Measurements from ENCODE around the gene SYNE2. TPM values are rescaled to one million over a fixed set of nuclear protein-coding genes. Genes with fewer than 3 reads are reported as not detected.

The SYNE2 gene
- total and polyA plus RNA-seq, 4 donors: 12.0 to 79.9 (median 19.5) TPM

- Histone ChIP-seq H3K4me3 (ENCODE audit: low read depth in 1 of 3, low read length in 3 of 3) (no peak overlapping the region), H3K9ac (ENCODE audit: low read depth in 1 of 2, low read length in 2 of 2) (no peak overlapping the region), H3K27ac (ENCODE audit: low read depth in 1 of 2, low read length in 2 of 2) (no peak overlapping the region), H3K27me3 (ENCODE audit: control insufficient read depth in 4 of 4, insufficient read depth in 4 of 4, low read length in 3 of 4) (no peaks in the 10 kb centered on the region), H3K9me3 (ENCODE audit: control insufficient read depth in 4 of 4, low read length in 3 of 4) (no peaks in the 10 kb centered on the region), H3K4me1 (ENCODE audit: control insufficient read depth in 4 of 4, insufficient read depth in 4 of 4, low read length in 3 of 4) (no peaks in the 10 kb centered on the region), H3K36me3 (ENCODE audit: control insufficient read depth in 4 of 4, insufficient read depth in 3 of 4, low read depth in 1 of 4, low read length in 3 of 4) (peaks cover 0 to 12% (median 3%) of the 10 kb centered on the region in 4 donors)
- no peak for DNase-seq (ENCODE audit: low spot score)
- 88% methylated on average over 2 of the region's 2 CpGs for WGBS
- TF ChIP-seq NR2F2 (IDR thresholded peaks at IDR 0.05) (peak; percentile 7), ZBTB33 (IDR thresholded peaks at IDR 0.05) (no peak)
Measured at GRCh38 chr14:63952933-63953437, 100.2 kb downstream of the SYNE2 start.

DNA sequence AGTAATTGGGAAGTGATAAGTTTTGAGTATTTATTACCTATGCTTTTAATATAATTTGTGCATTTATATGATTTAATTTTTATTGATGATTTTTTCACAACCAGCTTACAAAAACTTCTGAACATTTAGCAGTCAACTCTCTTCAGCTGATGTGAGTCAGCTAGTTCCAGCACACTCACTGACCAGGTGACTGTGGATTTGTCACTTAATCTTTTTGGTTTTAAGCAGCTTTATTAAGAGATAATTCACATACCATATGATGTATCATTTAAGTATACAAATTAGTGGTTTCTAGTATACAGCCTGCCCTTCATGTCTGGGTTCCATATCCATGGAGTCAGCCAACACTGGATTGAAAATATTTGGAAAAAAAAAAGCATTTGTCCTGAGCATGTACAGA is 103.5 kb downstream of the SYNE2 start:
- Histone ChIP-seq H3K27ac (ENCODE audit: low read depth in 1 of 2, low read length in 2 of 2) (no peak overlapping the region), H3K9me3 (ENCODE audit: control insufficient read depth in 4 of 4, low read length in 3 of 4) (no peaks in the 10 kb centered on the region), H3K27me3 (ENCODE audit: control insufficient read depth in 4 of 4, insufficient read depth in 4 of 4, low read length in 3 of 4) (no peaks in the 10 kb centered on the region), H3K9ac (ENCODE audit: low read depth in 1 of 2, low read length in 2 of 2) (no peak overlapping the region), H3K4me1 (ENCODE audit: control insufficient read depth in 4 of 4, insufficient read depth in 4 of 4, low read length in 3 of 4) (no peaks in the 10 kb centered on the region), H3K4me3 (ENCODE audit: low read depth in 1 of 3, low read length in 3 of 3) (no peak overlapping the region), H3K36me3 (ENCODE audit: control insufficient read depth in 4 of 4, insufficient read depth in 3 of 4, low read depth in 1 of 4, low read length in 3 of 4) (peaks cover 0 to 2% (median 2%) of the 10 kb centered on the region in 4 donors)
- DNase-seq (ENCODE audit: low spot score): no peak
- TF ChIP-seq REST (IDR thresholded peaks at IDR 0.05) (no peak), YY1 (IDR thresholded peaks at IDR 0.05) (no peak), CTCF (IDR thresholded peaks at IDR 0.05; ENCODE audit: low read depth, low read length, missing input control) (no peak), NR2F2 (IDR thresholded peaks at IDR 0.05) (no peak), HNF4G (IDR thresholded peaks at IDR 0.05) (no peak), JUND (IDR thresholded peaks at IDR 0.05) (no peak), GABPA (IDR thresholded peaks at IDR 0.05 in 1 of 2, conservative IDR thresholded peaks at IDR 0.05 in 1 of 2) (no peak), RAD21 (IDR thresholded peaks at IDR 0.05) (no peak)
- TF ChIP-seq, protein P1, sequence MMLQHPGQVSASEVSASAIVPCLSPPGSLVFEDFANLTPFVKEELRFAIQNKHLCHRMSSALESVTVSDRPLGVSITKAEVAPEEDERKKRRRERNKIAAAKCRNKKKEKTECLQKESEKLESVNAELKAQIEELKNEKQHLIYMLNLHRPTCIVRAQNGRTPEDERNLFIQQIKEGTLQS (IDR thresholded peaks at IDR 0.05): no peak

All from liver (tissue), 9 donors.